Fibroblast of skin of right quadriceps (primary cell): Measurements from ENCODE around the gene CLOCK.
"Not testable (repeated sequence)": the region's sequence is repeated elsewhere in the genome, so short reads cannot be mapped to it uniquely, and the experiment has no call there.

Experiments
- DNase-seq: peaks from one replicate; pipeline ENCODE4 v3.0.0-alpha.2; 2013

The CLOCK gene, protein sequence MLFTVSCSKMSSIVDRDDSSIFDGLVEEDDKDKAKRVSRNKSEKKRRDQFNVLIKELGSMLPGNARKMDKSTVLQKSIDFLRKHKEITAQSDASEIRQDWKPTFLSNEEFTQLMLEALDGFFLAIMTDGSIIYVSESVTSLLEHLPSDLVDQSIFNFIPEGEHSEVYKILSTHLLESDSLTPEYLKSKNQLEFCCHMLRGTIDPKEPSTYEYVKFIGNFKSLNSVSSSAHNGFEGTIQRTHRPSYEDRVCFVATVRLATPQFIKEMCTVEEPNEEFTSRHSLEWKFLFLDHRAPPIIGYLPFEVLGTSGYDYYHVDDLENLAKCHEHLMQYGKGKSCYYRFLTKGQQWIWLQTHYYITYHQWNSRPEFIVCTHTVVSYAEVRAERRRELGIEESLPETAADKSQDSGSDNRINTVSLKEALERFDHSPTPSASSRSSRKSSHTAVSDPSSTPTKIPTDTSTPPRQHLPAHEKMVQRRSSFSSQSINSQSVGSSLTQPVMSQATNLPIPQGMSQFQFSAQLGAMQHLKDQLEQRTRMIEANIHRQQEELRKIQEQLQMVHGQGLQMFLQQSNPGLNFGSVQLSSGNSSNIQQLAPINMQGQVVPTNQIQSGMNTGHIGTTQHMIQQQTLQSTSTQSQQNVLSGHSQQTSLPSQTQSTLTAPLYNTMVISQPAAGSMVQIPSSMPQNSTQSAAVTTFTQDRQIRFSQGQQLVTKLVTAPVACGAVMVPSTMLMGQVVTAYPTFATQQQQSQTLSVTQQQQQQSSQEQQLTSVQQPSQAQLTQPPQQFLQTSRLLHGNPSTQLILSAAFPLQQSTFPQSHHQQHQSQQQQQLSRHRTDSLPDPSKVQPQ

DNA sequence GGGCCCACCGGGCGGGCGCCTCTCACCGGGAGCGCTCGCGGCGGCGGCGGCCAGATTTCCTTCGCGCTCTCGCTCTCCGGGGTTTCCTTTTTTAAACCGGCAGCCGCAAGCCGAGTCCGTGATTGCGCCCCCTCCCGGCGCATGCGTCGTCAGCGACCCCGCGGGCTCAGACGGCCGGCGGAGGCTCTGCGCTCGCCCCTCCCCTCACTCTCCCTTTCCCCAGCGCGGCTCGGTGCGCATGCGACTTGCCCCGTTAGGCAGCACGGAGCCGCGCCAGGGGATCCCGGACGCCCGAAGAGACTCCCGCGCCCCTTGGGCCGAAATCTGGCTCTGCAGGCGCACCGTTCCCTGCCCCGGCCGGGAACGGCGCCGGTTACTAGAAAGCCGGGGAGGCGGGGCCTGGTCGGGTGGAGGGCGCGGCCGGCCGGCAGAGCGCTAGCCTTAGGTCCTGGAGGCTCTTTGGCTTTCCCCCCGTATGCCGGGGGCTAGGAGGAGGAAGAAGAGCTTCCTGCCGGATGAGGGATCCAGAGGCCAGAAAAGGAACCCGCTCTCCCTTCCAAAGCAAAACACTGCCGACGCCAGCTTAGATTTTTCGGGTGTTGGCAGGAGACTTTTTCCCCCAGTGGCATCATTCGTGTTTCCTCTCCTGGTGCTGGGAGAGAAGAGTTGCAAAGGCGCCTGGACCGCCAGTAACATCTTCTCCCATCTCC, at the start of gene CLOCK:
TSS of gene CLOCK (minus strand) at position 154 of the 710 bp plus-strand sequence. CDS start 64,124 bp downstream, outside the sequence.
- peak; percentile 90 for DNase-seq

GRCh38 chr4:55592014-55592413, 45.3 kb upstream of the CLOCK start, which contains the start of gene PDCL2:
Gene PDCL2, minus strand, starts transcription at chr4:55592245. Its CDS starts 136 bp downstream, at chr4:55592109.
- DNase-seq, result no peak

DNA sequence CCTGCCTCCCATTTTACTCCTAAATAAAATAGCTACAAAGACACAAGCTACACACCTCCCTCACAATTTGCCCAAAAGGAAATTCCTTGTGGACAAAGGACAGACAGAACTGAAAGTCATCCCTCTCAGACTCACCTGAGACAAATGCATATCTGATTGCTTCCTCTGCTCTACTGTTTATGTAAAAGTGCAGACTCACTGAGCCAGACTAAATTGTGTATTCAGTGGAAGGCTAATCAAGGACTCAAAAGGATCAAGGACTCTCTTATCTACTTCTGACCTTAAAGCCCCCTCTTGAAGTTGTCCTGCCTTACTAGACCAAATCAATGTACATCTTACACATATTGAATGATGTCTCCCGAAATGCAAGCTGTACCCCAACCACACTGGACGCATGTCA, 41.5 kb upstream of the CLOCK start:
- DNase-seq, result no peak

DNA sequence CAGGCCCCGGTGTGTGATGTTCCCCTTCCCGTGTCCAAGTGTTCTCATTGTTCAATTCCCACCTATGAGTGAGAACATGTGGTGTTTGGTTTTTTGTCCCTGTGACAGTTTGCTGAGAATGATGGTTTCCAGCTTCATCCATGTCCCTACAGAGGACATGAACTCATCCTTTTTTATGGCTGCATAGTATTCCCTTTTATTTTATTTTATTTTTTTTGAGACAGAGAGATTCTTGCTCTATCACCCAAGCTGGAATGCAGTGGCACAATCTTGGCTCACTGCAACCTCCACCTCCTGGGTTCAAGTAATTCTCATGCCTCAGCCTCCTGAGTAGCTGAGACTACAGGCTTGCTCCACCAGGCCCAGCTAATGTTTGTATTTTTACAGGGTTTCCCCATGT, 36.1 kb upstream of the CLOCK start:
- DNase-seq, result not testable (repeated sequence)

- no peak for DNase-seq
Observed at GRCh38 chr4:55578341-55579010, 31.8 kb upstream of the CLOCK start.

DNA sequence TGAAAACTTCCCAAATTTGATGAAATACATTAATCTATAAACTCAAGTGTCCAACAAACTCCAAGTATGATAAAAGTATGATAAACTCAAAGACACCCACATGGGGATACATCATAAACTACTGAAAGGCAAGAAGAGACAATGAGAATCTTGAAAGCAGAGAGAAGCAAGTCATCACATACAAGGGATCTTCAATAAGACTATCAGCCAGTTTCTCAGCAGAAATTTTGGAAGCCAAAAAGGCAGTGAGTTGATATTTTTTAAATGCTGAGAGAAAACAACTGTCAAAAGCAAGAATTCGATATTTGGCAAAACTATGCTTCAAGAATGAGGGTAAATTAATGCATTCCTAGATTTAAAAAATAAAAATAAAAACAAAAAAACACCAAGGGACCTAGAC, 28.8 kb upstream of the CLOCK start:
- DNase-seq, result no peak

- no peak for DNase-seq
Observed at GRCh38 chr4:55574252-55574651, 27.5 kb upstream of the CLOCK start.

DNA sequence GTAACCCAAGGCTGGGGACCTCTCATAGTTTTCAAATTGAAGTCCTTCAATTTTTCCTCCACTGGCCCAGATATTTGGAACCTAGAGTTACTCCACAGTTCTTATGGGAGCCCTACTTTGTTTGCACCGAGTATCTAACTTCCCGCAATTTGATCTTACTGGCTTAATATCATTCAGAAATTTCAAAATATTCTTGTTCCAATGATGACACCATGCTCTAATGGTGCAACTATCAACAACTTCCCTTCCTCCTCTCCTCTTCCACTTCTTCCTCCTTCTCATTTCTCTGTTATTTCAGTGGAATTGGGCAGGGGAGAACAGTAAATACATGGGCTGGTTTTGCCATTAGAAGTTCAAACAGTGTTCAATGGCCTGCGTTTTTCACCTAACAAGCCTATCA, 25.1 kb upstream of the CLOCK start:
- no peak for DNase-seq

DNA sequence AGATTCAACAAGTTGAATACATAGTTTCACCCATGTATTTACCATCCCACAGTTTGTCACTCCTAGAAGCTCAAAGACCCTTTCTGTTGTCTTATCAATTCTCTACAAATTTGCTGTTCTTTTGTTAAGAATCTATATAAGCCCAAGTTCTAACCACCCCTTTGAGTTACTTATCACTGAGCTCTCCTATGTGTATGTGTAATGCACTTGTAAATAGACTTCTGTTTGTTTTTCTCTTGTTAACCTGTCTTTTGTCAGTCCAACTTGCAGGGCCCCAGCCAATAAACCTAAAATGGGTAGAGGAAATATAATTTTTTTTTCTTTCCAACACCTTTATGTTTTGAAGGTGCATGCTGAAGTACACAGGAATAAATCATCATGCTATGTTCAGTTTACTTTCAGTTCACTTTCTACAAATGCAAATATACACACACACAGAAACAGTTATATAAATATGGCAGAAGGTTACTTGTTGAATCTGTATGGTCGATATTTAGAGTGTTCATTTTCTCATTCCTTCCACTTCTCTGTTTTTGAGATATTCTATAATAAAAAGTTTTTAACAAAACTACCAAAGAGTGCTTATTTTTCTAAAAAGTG, 22.3 kb upstream of the CLOCK start:
- no peak for DNase-seq

DNA sequence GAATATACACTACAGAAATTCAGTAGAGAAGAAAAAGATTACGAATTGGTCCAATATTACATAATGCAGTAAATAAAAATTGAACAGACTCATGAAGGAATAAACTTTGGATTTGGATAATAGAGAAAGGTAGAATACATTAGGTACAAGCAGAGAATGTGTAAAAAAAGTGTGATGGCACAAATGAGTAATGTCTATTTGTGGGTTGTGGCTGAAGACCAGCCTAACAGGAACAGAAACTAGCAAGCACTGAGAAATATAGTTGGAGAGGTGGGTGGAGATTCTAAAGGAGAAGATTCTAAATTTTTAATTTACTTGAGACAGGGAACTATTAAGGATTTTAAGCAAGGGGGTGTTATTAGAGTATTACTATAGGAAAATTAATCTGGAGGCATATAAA, 15.2 kb upstream of the CLOCK start:
- no peak for DNase-seq

DNA sequence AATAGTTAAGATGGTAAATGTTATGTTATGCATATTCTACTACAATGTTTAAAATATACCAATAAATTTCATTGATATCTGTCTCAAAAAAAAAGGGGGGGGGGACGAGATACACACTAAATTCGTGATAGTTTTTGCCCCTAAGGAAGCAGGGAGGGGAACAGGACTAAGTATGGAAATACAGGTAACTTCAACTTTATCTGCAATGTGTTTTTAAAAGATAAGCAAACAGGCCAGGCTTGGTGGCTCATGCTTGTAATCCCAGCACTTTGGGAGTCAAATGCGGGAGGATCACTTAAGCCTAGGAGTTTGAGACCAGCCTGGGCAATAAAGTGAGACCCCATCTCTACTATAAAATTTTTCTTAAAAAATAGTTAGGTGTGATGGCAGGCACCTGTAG, 13.4 kb upstream of the CLOCK start:
- DNase-seq, result no peak

- peak; percentile 51 for DNase-seq
Observed at GRCh38 chr4:55554453-55555030, 7.8 kb upstream of the CLOCK start.

- DNase-seq, result peak; percentile 47
Observed at GRCh38 chr4:55553441-55554201, 6.9 kb upstream of the CLOCK start.

- DNase-seq, result not testable (repeated sequence)
Observed at GRCh38 chr4:55551964-55552363, 5.3 kb upstream of the CLOCK start.

GRCh38 chr4:55549888-55550287, 3.2 kb upstream of the CLOCK start:
- DNase-seq, result peak; percentile 90

DNA sequence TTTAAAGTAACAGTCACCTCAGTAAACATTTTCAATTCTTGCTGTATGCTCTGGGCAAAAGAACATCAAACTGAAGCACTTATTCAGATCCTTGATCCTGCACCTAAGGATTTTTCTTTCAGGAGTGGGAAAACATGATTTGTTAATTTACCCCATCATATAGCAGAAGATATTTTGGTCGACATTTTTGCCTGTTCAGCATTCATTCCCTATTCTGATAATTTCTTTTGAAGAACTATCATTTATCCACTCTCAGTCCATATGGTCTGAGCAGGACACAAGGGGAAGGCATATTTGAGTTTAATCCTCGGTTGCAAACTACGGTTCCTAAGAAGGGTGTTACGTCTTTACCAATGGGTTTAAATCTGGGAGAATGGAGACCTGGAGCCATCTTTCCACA, 1.2 kb upstream of the CLOCK start:
- no peak for DNase-seq

DNA sequence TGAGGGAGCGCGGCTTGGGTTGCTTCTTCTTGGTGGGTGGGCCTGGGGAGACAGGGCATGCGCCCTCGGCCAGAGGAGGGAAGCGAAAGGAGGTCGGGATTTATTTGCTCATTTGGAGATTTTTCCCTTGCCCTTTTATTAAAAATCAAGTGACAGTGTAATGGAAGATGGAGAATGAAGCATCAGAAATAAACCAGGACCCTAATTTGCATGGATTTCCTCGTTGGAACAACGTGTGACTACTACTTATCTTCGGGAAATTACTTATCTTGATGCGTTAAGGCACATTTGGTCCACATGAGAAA, 709 bp upstream of the CLOCK start:
- DNase-seq, result peak; percentile 62

GRCh38 chr4:55546506-55546755, 278 bp downstream of the CLOCK start:
- DNase-seq, result no peak

DNA sequence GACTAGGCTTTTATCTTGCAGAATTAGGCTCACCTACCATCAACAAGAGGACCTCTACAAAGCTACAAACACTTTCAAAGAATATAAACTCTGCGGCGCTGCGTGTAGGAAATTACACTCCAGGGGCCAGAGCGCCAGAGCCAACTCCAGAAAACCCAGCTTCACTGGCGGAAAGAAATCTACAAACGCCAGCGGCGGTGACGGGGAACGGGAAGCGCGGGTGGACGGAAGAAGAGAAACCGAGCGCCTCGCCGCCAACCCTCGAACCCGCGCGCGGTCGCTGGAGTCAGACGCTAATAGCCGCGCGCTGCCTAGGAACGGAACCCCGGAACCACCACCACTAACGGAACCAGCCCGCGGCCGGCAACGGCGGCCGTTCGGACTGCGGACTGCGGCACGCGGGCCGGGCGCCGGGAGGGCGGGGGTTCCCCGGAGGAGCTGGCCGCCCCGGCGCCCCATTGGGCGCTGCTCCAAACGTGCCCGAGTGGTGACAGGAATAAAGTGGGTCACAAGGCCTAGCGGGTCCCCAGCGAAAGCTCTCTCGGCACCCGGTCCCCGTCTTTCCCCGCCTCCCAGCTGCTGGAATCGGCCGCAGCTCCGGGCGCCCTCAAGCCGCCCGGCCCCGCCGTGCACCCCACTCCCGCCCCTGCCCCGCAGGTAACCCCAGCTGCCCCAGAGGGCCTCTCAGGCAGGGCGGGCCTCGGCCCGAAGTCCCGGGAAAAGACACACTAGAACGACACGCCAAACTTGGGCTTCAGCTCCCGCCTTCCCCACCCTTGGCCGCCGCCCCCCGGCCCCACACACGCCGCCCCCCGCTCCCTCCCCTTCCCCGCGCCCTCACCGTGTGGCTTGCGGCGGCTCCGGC, 836 bp downstream of the CLOCK start:
- DNase-seq, result peak; percentile 69

DNA sequence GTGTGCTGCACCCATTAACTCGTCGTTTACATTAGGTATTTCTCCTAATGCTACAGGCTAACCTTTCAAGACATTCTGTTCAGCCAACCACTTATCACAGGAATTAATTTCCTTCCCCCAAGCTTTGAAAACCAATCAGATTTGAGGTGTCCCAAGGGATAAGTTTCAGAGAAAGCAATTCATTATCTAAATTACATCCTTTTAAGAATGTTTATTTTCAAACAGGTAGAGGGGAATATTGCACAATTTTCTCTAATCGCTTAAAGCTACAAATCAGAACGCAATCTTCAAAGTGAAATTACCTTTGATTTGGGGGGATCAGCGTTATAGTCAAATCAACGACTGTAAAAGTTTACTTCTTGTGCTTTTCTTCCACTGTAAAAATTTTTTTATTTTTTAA, 1.6 kb downstream of the CLOCK start:
- DNase-seq, result peak; percentile 14

GRCh38 chr4:55543858-55544257, 2.9 kb downstream of the CLOCK start:
- DNase-seq, result peak; percentile 39
